Adrenal gland (tissue), 12 donors: ENCODE results near the gene LPO. TPM values are rescaled to one million over a fixed set of nuclear protein-coding genes. Genes with fewer than 3 reads are reported as not detected.

Source experiments
- DNase-seq, 7 donors: peaks; one replicate each; pipeline ENCODE4 v3.0.0-alpha.2; 2019 to 2020
- H3K27ac ChIP-seq, 5 donors: fragments of 200-600 bp; sonication (generic) in 4 of 5; 1 replicate in 3 of 5; 2 replicates in 2 of 5; pipeline versions ENCODE4 v1.5.1 to v1.8.0; 2016 to 2020; ENCODE audit warnings: mild to moderate bottlenecking in 1 of 5
- H3K27me3 ChIP-seq: fragments of 200-600 bp; 2 replicates; pipeline ENCODE4 v1.8.0; 2021
- H3K36me3 ChIP-seq, 2 donors: fragments of 200-600 bp; replicated peaks in 1 of 2; 1 replicate in 1 of 2; 2 replicates in 1 of 2; pipeline versions ENCODE4 v1.5.1 to v1.8.0; 2018 to 2022
- H3K4me1 ChIP-seq, 2 donors: fragments of 200-600 bp; replicated peaks in 1 of 2; 1 replicate in 1 of 2; 2 replicates in 1 of 2; pipeline versions ENCODE4 v1.5.1 to v1.8.0; 2018 to 2021
- H3K4me3 ChIP-seq, 4 donors: fragments of 200-600 bp; sonication (generic) in 3 of 4; one replicate each; pipeline ENCODE4 v1.5.1; 2016 to 2018
- H3K9me3 ChIP-seq, 3 donors: fragments of 200-600 bp; sonication (generic) in 1 of 3; replicated peaks in 1 of 3; 1 replicate in 2 of 3; 2 replicates in 1 of 3; pipeline versions ENCODE4 v1.5.1 to v1.8.0; 2016 to 2021
- POLR2A ChIP-seq, 2 donors: fragments of 450-650 bp; IDR thresholded peaks; one replicate each; pipeline ENCODE4 v1.6.1; 2017; ENCODE audit warnings: antibody characterized with exemption in 2 of 2, mild to moderate bottlenecking in 2 of 2, moderate library complexity in 1 of 2
- WGBS, 4 donors: extraction: QIAGEN DNeasy Blood & Tissue Kit in 2 of 4; methylation state at CpG; one replicate each; pipeline versions ENCODE4 v1.1.5 to v1.1.7; 2013 to 2017; 5-methylcytosine and 5-hydroxymethylcytosine counted together
- intact Hi-C, 2 donors: fragments of 100-400 bp; cut with DNase I; formaldehyde crosslinking; loops; one replicate each; pipeline versions ENCODE4 v1.14.1 to v1.15.0; 2022 to 2023
- polyA plus RNA-seq, 3 donors: library from polyadenylated mRNA; stranded (reverse); fragments of 200-250 nt in 2 of 3; fragments of 350-450 nt in 1 of 3; fragmentation: Illumina TruSeq in 1 of 3; extraction: RNeasy Lipid Tissue Mini Kit (QIAGEN cat#74804) in 1 of 3; gene quantifications; one replicate each; pipeline ENCODE4 v1.2.3, GENCODE V29; 2013 to 2014
- total RNA-seq, 9 donors: library from RNA; depleted of rRNA in 4 of 9; stranded (reverse); fragments of >200 nt in 4 of 9; fragments of 120-200 nt in 1 of 9; fragmentation: NEBNext Ultra II Directional in 1 of 9; extraction: Animal tissue kit (Norgen Biotek cat#: 25700) in 1 of 9; gene quantifications; one replicate each; pipeline versions ENCODE4 v1.1.0 to v1.2.4, GENCODE V29; 2013 to 2023
- TF ChIP-seq, protein P1 (sequence below), 6 experiments: fragments of 450-650 bp in 4 of 6; fragments of 200-600 bp in 2 of 6; sonication (generic) in 1 of 6; IDR thresholded peaks; 1 replicate in 5 of 6; 2 replicates in 1 of 6; pipeline versions ENCODE4 v1.5.1 to v1.8.0; 2016 to 2021; ENCODE audit warnings: antibody characterized with exemption in 6 of 6, mild to moderate bottlenecking in 2 of 6, moderate library complexity in 1 of 6
- donor health status: healthy with polysubstance abuse.
- donor health status: Bipolar disorder and iron deficiency.
- donor health status: DM: yes; HTN: yes; CAD: no.
- donor health status: DM: no; HTN: no; CAD: no.
- donor health status: DM: no; HTN: no; CAD: no.
- donor health status: DM: yes; HTN: yes; CAD: no.

Gene LPO
- total and polyA plus RNA-seq, 12 donors = 0.06 to 0.16 TPM; not detected in 10

DNA sequence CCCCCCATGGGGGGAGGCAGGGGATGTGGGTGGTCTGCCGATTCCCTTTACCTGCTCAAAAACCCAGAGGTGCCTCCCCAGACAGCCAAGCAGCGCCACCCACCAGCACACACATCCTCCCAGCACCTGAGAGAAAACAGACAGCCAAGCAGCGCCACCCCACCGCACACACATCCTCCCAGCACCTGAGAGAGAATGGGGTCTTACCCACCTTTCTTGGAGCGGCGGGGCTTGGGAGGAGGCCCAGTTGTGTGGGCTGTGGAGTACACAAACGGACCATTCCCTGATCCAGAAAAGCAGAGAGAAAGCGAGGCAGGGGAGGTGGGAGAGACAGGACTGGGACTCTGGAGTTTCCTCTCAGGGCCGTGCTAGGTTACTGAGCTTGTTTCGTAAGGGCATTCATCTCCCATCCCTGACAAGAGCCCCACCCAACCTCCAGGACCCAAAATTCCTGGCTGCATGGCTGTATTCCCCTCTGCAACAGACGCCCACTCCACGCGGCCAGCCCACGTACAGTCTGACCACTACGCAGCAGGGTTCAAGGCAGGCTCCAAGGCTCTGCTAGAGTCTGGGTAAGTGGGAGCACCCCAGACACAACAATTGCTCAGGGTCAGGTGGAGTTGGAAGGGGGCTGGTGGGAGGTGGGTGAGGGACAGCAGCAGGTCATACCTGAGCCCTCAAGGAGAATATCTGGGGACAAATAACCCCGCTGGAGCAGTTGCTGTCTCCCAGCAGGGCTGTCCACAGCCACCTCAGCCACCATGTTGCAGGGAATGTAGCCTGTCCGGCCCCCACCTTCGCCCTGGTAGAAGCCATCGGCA lies 68.0 kb downstream of the LPO start:
- Histone ChIP-seq H3K9me3 (no peaks in the 10 kb centered on the region), H3K4me3 (no peak overlapping the region), H3K4me1 (no peaks in the 10 kb centered on the region), H3K36me3 (no peaks in the 10 kb centered on the region), H3K27ac (no peak overlapping the region), H3K27me3 (no peaks in the 10 kb centered on the region)
- TF ChIP-seq, protein P1, sequence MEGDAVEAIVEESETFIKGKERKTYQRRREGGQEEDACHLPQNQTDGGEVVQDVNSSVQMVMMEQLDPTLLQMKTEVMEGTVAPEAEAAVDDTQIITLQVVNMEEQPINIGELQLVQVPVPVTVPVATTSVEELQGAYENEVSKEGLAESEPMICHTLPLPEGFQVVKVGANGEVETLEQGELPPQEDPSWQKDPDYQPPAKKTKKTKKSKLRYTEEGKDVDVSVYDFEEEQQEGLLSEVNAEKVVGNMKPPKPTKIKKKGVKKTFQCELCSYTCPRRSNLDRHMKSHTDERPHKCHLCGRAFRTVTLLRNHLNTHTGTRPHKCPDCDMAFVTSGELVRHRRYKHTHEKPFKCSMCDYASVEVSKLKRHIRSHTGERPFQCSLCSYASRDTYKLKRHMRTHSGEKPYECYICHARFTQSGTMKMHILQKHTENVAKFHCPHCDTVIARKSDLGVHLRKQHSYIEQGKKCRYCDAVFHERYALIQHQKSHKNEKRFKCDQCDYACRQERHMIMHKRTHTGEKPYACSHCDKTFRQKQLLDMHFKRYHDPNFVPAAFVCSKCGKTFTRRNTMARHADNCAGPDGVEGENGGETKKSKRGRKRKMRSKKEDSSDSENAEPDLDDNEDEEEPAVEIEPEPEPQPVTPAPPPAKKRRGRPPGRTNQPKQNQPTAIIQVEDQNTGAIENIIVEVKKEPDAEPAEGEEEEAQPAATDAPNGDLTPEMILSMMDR (IDR thresholded peaks at IDR 0.05) = no peak
- TF ChIP-seq POLR2A (IDR thresholded peaks at IDR 0.05) = no peak
- 84 to 93% (median 90%) methylated on average over 12 to 19 of the region's 19 CpGs for WGBS, 4 donors
- intact Hi-C loops = loop anchor here in 1 of 2 donors (5.0 kb wide), 1 partner anchor 46 kb away; the partner anchor contains the start of gene SUPT4H1
- peak in 1 of 7 donors; percentile 2 for DNase-seq

DNA sequence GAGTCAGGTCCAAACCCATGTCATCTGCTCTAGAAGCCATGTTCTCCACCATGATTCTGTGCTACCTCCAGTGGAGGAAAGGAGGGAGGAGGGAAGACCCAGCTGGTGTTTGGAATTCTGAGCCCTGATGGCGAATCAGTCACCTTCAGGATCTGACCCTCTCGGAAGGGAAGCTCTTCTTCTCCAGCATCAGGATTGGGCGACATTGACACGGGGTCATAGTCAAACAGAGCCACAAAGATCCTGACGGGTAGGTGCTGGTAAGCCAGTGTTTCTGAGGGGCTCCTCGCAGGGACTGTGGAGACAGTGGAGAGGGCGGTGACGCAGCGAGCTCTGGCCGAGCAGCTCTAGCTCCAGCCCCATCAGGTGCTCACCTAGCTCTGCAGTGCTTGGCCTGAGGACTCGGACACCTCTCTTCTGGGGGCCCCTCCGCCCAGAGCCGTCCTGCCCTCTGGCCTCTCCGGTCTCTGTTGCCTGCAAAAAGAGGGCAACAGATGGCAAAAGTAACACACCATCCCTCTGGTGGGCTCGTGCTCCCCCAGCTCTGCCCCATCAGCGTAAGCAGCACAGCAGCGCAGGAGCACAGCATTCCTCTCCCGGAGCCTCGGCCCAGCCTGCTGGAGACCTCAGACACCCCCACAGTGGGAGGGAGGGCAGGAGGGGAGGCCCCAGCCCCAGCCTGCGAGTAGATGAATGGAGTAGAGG lies 69.2 kb downstream of the LPO start:
- Histone ChIP-seq H3K4me3 (no peak overlapping the region), H3K4me1 (no peaks in the 10 kb centered on the region), H3K27ac (no peak overlapping the region), H3K9me3 (no peaks in the 10 kb centered on the region), H3K27me3 (no peaks in the 10 kb centered on the region), H3K36me3 (no peaks in the 10 kb centered on the region)
- intact Hi-C loops = loop anchor here in 1 of 2 donors (5.0 kb wide), 1 partner anchor 45 kb away; the partner anchor contains the start of gene SUPT4H1
- DNase-seq = peak in 2 of 7 donors; percentile 11 to 35
- WGBS, 4 donors = 85 to 92% (median 87%) methylated on average over 12 to 20 of the region's 20 CpGs
- TF ChIP-seq POLR2A (IDR thresholded peaks at IDR 0.05) = no peak
- TF ChIP-seq, protein P1 (IDR thresholded peaks at IDR 0.05) = no peak

DNA sequence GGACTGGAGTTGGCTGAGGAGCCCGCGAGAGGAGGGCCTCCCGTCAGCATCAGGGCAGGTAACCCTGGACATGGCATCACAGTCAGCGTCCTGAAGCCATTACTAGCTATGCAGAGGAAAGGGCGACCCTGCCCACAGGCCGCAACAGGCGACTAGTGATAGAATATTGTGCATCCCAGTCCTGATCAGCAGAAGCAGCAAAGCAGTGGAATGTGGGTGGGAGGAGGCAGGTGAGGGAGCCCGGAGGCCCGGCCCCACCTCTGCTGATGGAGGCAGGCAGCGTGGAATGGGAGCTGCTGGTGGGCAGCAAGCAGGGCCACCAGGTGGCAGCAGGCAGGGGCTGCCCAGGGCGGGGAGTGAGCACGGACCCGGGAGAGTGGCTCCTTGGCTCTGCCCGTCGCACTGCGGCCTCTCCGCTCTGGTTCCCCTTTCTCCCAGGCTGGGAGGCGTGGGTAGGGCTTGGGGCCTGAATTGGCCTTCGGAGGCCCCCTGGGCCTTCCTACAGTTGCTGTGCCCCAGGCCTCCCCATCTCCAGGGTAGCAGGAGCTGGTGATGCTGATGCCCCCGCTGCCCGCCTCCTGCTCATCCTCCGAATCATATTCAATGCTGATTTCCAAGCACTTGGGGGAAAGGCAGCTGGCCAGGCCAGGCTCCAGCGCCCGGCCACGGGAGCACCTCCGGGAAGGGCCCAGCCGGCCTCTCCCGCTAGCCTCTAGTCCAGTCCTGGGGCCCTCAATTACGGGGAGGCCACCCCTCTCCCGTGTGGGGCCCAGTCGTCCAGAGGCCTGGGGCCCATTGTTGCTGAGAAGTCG lies 70.0 kb downstream of the LPO start:
- intact Hi-C loops = loop anchor here in 1 of 2 donors (5.0 kb wide), 1 partner anchor 44 kb away; the partner anchor contains the start of gene SUPT4H1
- TF ChIP-seq, protein P1 (IDR thresholded peaks at IDR 0.05) = peak in 2 of 6 experiments; percentile 23 to 25
- TF ChIP-seq POLR2A (IDR thresholded peaks at IDR 0.05) = no peak
- Histone ChIP-seq H3K4me1 (no peaks in the 10 kb centered on the region), H3K4me3 (no peak overlapping the region), H3K27me3 (no peaks in the 10 kb centered on the region), H3K36me3 (no peaks in the 10 kb centered on the region), H3K27ac (no peak overlapping the region), H3K9me3 (no peaks in the 10 kb centered on the region)
- peak in 4 of 7 donors; percentile 12 to 40 (median 18) for DNase-seq
- WGBS, 4 donors = 71 to 85% (median 80%) methylated on average over 18 to 32 of the region's 32 CpGs
